Thyroid gland (tissue), 4 donors: Measurements from ENCODE around the gene LHFPL2. TPM values are rescaled to one million over a fixed set of nuclear protein-coding genes. Genes with fewer than 3 reads are reported as not detected.

ENCODE experiments used
- DNase-seq, 2 donors: peaks; one replicate each; pipeline ENCODE4 v3.0.0-alpha.2; 2019
- H3K27ac ChIP-seq, 3 donors: fragments of 200-600 bp; sonication (generic); 1 replicate in 2 of 3; 2 replicates in 1 of 3; pipeline ENCODE4 v1.5.1; 2016 to 2019; ENCODE audit warnings: mild to moderate bottlenecking in 1 of 3, moderate library complexity in 1 of 3
- H3K27me3 ChIP-seq: fragments of 200-600 bp; sonication (generic); one replicate; pipeline ENCODE4 v1.5.1; 2019
- H3K36me3 ChIP-seq, 2 donors: fragments of 200-600 bp; sonication (generic); one replicate each; pipeline ENCODE4 v1.5.1; 2016 to 2019
- H3K4me1 ChIP-seq, 2 donors: fragments of 200-600 bp; sonication (generic); one replicate each; pipeline ENCODE4 v1.5.1; 2017 to 2019
- H3K4me3 ChIP-seq, 3 donors: fragments of 200-600 bp; sonication (generic); replicated peaks in 1 of 3; 1 replicate in 2 of 3; 2 replicates in 1 of 3; pipeline ENCODE4 v1.5.1; 2016; ENCODE audit warnings: mild to moderate bottlenecking in 1 of 3
- H3K9me3 ChIP-seq: fragments of 200-600 bp; sonication (generic); one replicate; pipeline ENCODE4 v1.5.1; 2017
- POLR2A ChIP-seq, 2 donors: fragments of 450-650 bp; IDR thresholded peaks; one replicate each; pipeline ENCODE4 v1.6.1; 2017; ENCODE audit warnings: antibody characterized with exemption in 2 of 2, mild to moderate bottlenecking in 2 of 2, moderate library complexity in 1 of 2
- WGBS, 2 donors: methylation state at CpG; one replicate each; pipeline ENCODE4 v1.1.5; 2017; 5-methylcytosine and 5-hydroxymethylcytosine counted together
- intact Hi-C: fragments of 100-400 bp; cut with DNase I; formaldehyde crosslinking; loops from one replicate; pipeline ENCODE4 v1.15.1; 2023
- total RNA-seq, 4 donors: library from RNA; depleted of rRNA; stranded (reverse); fragments of >200 nt; gene quantifications; one replicate each; pipeline ENCODE4 v1.2.3, GENCODE V29; 2016
- TF ChIP-seq, protein P1 (sequence below), 6 experiments: fragments of 200-600 bp in 3 of 6; fragments of 450-650 bp in 3 of 6; sonication (generic) in 3 of 6; IDR thresholded peaks; one replicate each; pipeline ENCODE4 v1.5.1; 2016 to 2019; ENCODE audit warnings: antibody characterized with exemption in 6 of 6, mild to moderate bottlenecking in 2 of 6, inconsistent platforms in 1 of 6, moderate library complexity in 1 of 6

Gene LHFPL2
- total RNA-seq, 4 donors from 2014 or later = 17.6 to 25.7 (median 23.7) TPM

DNA sequence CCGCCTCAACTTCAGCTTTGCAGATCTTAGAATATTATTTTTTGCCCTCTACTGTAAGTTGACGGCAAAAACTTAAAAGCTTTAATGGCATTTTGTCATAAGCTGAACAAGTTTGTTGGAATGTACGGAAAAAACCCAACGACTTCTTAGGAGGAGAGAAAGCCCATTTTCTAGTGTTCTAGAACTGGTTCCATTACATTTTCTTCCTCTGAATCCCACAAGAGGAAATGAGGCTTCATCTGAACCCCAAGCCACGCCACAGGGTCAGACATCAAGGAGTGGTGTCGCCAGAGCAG is 113.7 kb downstream of the LHFPL2 start:
- TF ChIP-seq, protein P1, sequence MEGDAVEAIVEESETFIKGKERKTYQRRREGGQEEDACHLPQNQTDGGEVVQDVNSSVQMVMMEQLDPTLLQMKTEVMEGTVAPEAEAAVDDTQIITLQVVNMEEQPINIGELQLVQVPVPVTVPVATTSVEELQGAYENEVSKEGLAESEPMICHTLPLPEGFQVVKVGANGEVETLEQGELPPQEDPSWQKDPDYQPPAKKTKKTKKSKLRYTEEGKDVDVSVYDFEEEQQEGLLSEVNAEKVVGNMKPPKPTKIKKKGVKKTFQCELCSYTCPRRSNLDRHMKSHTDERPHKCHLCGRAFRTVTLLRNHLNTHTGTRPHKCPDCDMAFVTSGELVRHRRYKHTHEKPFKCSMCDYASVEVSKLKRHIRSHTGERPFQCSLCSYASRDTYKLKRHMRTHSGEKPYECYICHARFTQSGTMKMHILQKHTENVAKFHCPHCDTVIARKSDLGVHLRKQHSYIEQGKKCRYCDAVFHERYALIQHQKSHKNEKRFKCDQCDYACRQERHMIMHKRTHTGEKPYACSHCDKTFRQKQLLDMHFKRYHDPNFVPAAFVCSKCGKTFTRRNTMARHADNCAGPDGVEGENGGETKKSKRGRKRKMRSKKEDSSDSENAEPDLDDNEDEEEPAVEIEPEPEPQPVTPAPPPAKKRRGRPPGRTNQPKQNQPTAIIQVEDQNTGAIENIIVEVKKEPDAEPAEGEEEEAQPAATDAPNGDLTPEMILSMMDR (IDR thresholded peaks at IDR 0.05) = no peak
- no peak for TF ChIP-seq POLR2A (IDR thresholded peaks at IDR 0.05)
- intact Hi-C loops = no loop called here
- H3K36me3 ChIP-seq = no peaks in the 10 kb centered on the region
- no peak for DNase-seq
- 90 to 93% methylated on average over 6 of the region's 6 CpGs for WGBS, 2 donors
- H3K27me3 ChIP-seq = no peaks in the 10 kb centered on the region
- H3K9me3 ChIP-seq = no peaks in the 10 kb centered on the region
- no peak overlapping the region for H3K4me3 ChIP-seq
- no peaks in the 10 kb centered on the region for H3K4me1 ChIP-seq
- peak overlapping the region in 2 of 3 donors; percentile 24 to 43 for H3K27ac ChIP-seq

DNA sequence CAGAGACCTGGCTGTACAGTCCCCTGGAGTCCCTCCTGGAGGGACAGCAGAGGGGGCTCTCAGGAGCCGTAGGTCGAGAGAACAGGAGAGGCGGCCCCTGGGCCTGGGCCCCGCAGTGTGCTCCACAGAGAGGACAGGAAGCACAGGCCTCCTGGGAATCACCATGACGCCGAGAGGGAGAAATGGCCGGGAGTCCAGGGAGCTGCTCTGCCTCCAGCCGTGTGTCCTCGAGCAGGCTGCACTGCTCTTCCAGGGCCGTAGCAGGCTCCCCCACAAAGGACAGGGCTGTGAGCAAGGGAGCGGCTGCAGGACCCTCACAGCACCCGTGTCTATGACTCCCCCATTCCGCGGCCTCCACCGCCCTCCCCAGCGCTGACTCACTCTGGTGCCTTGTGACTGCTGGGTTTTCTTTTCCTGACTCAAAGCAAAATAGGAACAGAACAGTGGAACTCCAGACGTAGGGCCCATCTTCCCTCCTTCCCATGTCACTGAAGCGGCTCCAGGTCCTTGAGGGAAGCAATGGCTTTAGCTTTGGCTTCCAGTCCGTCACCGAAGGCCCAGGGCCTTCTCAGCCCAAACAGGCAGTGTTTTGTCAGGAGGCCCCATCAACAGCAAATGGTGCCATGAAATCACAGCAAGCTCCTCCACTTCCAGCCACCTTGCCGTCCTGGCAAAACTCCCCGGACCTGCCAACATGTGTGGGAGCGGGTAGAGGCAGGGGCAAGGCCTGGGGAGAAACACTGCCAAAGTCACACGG is 114.2 kb downstream of the LHFPL2 start:
- H3K4me3 ChIP-seq = no peak overlapping the region
- DNase-seq = no peak
- no peaks in the 10 kb centered on the region for H3K36me3 ChIP-seq
- TF ChIP-seq, protein P1 (IDR thresholded peaks at IDR 0.05) = no peak
- TF ChIP-seq POLR2A (IDR thresholded peaks at IDR 0.05) = no peak
- H3K27me3 ChIP-seq = no peaks in the 10 kb centered on the region
- no peaks in the 10 kb centered on the region for H3K9me3 ChIP-seq
- intact Hi-C loops = no loop called here
- H3K27ac ChIP-seq = peak overlapping the region in 2 of 3 donors; percentile 24 to 43
- no peaks in the 10 kb centered on the region for H3K4me1 ChIP-seq
- WGBS, 2 donors = 84 to 85% methylated on average over 21 to 24 of the region's 24 CpGs

DNA sequence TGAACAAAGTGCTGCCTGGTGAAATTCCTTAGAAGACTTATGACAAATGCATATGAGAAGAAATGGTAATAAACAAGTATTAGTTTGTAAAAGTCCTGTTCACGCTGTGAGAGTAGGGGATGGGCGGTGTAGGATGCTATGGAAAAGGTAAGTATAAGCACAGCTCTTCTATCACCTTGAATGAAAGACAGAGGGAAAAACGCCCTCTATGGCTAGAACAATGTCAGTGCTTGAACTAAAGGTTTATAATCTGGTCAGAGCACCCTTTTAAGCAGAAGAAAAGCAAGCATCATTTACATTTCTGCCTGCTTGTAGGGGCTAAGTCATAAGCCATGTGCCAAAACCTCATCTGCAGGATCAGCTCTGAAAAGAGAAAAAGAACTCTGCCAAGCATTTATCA is 115.2 kb downstream of the LHFPL2 start:
- intact Hi-C loops = no loop called here

DNA sequence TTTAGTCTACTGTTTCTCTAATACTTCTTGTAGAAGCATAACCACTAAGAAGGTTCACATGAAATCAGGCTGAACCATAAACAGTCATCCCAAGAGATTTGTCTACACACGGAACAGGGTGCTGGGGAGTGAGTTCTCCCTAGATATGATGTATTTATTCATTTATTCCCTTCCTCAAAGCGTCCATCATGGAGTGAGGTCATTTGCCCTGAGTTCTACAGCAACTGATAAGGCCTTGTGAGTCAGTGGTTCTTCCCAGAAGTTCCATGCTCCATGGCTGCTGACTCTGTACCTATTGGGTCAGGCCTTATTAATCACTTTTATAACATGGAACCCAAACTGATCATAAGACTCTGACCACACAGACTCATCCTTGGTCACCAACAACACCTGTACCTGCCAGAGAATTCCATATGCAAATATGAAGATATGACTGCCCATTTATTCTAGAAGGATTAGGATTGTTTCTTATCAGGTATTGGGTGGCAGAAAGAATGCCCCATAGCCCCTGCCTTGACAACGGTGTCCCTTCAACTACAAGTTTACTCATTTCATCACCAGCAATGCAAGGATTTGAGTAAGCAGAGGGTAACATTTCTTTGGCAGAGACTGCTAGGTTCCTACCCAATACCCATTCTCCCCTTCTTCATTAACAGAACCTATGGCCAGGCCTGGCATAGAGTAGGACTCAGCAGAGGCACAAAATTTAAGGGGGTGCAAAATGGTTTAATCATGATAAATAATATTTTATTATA is 118.1 kb downstream of the LHFPL2 start:
- H3K27me3 ChIP-seq = no peaks in the 10 kb centered on the region
- peaks cover 10 to 19% of the 10 kb centered on the region in 2 donors for H3K4me1 ChIP-seq
- TF ChIP-seq POLR2A (IDR thresholded peaks at IDR 0.05) = no peak
- TF ChIP-seq, protein P1 (IDR thresholded peaks at IDR 0.05) = no peak
- no peaks in the 10 kb centered on the region for H3K9me3 ChIP-seq
- intact Hi-C loops = no loop called here
- H3K4me3 ChIP-seq = no peak overlapping the region
- H3K36me3 ChIP-seq = no peaks in the 10 kb centered on the region
- 70 to 89% methylated on average over 3 of the region's 3 CpGs for WGBS, 2 donors
- DNase-seq = no peak
- no peak overlapping the region for H3K27ac ChIP-seq

More for the DNA sequence above, 115.2 kb downstream of the LHFPL2 start:
- 80 to 81% methylated on average over 3 of the region's 3 CpGs for WGBS, 2 donors
- Histone ChIP-seq H3K27ac (no peak overlapping the region), H3K36me3 (no peaks in the 10 kb centered on the region), H3K4me3 (no peak overlapping the region), H3K9me3 (no peaks in the 10 kb centered on the region), H3K4me1 (no peaks in the 10 kb centered on the region), H3K27me3 (no peaks in the 10 kb centered on the region)
- no peak for DNase-seq
- TF ChIP-seq POLR2A (IDR thresholded peaks at IDR 0.05) = no peak
- TF ChIP-seq, protein P1 (IDR thresholded peaks at IDR 0.05) = peak in 1 of 6 experiments; percentile 26

DNA sequence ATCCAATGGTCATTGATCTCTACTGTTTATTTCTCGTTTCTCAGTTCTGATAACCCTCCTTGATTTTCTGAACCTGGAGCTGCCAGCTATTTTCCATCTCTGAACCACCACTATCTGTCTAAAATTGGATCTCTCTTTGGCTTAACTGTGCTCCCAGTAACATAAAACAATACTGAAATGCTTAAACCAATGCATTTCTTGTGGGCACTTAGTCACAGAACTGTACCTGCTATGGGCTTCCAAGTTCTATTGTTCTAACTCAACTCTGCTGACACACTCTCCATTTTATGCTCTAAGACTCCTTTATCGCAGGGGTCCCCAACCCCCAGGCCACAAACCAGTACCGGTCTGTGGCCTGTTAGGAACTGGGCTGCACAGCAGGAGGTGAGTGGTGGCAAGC is 120.6 kb downstream of the LHFPL2 start:
- Histone ChIP-seq H3K27me3 (no peaks in the 10 kb centered on the region), H3K4me3 (no peak overlapping the region), H3K9me3 (no peaks in the 10 kb centered on the region), H3K27ac (peak overlapping the region in 2 of 3 donors; percentile 52 to 61), H3K36me3 (no peaks in the 10 kb centered on the region), H3K4me1 (peaks cover 10 to 19% of the 10 kb centered on the region in 2 donors)
- DNase-seq = no peak
- intact Hi-C loops = loop anchor here (10.0 kb wide), 1 partner anchor 163 kb away; the partner anchor contains the start of gene SCAMP1
- no peak for TF ChIP-seq POLR2A (IDR thresholded peaks at IDR 0.05)
- TF ChIP-seq, protein P1 (IDR thresholded peaks at IDR 0.05) = no peak
- WGBS, 2 donors = 89 to 98% methylated on average over 3 of the region's 3 CpGs
